SU-DHL-6 (cell line): ENCODE results near the gene KRTAP1-5.

ENCODE experiments used
- H2AFZ ChIP-seq: fragments of 200-600 bp; sonication (generic); 2 replicates; pipeline ENCODE4 v1.6.1; 2014; ENCODE audit warnings: low read depth, mild to moderate bottlenecking, moderate library complexity, mixed read lengths, antibody characterized with exemption, low read length; ENCODE audit not compliant: severe bottlenecking
- H3F3A ChIP-seq: fragments of 200-600 bp; shearing (Covaris generic); 2 replicates; pipeline ENCODE4 v1.6.0; 2016; ENCODE audit warnings: antibody characterized with exemption, mild to moderate bottlenecking; ENCODE audit not compliant: insufficient read depth
- H3K27ac ChIP-seq: fragments of 200-600 bp; sonication (generic); 2 replicates; pipeline ENCODE4 v1.5.1; 2016; ENCODE audit warnings: low read depth, mild to moderate bottlenecking, low read length, moderate library complexity, mixed read lengths
- H3K27me3 ChIP-seq: fragments of 200-600 bp; sonication (generic), shearing (Covaris generic); 2 replicates; pipeline ENCODE4 v1.6.0; 2014; ENCODE audit warnings: mild to moderate bottlenecking, low read length
- H3K36me3 ChIP-seq: fragments of 200-600 bp; sonication (generic); 2 replicates; pipeline ENCODE4 v1.6.1; 2014; ENCODE audit warnings: mild to moderate bottlenecking, low read length, mixed read lengths
- H3K4me2 ChIP-seq: fragments of 300-600, 200-600 bp; shearing (Covaris generic), sonication (generic); 2 replicates; pipeline ENCODE4 v1.6.0; 2014; ENCODE audit warnings: low read length, low read depth, mild to moderate bottlenecking; ENCODE audit not compliant: poor library complexity, severe bottlenecking
- H3K4me3 ChIP-seq: fragments of 200-600 bp; sonication (generic); 2 replicates; pipeline ENCODE4 v1.5.1; 2014; ENCODE audit warnings: antibody characterized with exemption, low read length, mild to moderate bottlenecking, mixed read lengths; ENCODE audit not compliant: insufficient read depth, poor library complexity, severe bottlenecking
- H3K79me2 ChIP-seq: fragments of 200-600 bp; sonication (generic); 2 replicates; pipeline ENCODE4 v1.6.1; 2014; ENCODE audit warnings: mild to moderate bottlenecking, low read length, moderate library complexity; ENCODE audit not compliant: insufficient read depth
- H3K9ac ChIP-seq: fragments of 200-600 bp; sonication (generic); 2 replicates; pipeline ENCODE4 v1.7.0; 2014; ENCODE audit warnings: mild to moderate bottlenecking, low read length
- H3K9me2 ChIP-seq: fragments of 200-600 bp; sonication (generic); replicated peaks from 2 replicates; pipeline ENCODE4 v1.6.1; 2014; ENCODE audit warnings: low read length; ENCODE audit not compliant: insufficient read depth
- H3K9me3 ChIP-seq: fragments of 200-600 bp; sonication (generic); 2 replicates; pipeline ENCODE4 v1.6.1; 2014; ENCODE audit warnings: low read length, mixed read lengths; ENCODE audit not compliant: insufficient read depth
- H4K20me1 ChIP-seq: fragments of 200-600 bp; sonication (generic); 2 replicates; pipeline ENCODE4 v1.6.1; 2014; ENCODE audit warnings: low read depth, mild to moderate bottlenecking, antibody characterized with exemption, low read length, moderate library complexity, mixed read lengths
- EZH2phosphoT487 ChIP-seq: fragments of 200-600 bp; sonication (generic), shearing (Covaris generic); conservative IDR thresholded peaks from 2 replicates; pipeline ENCODE4 v1.6.1; 2018; ENCODE audit warnings: mild to moderate bottlenecking, antibody characterized with exemption, low read length, moderate library complexity, mixed read lengths
- TF ChIP-seq, protein P1 (sequence below): fragments of 200-600 bp; sonication (generic); IDR thresholded peaks from one replicate; pipeline ENCODE4 v1.5.1; 2017; ENCODE audit warnings: antibody characterized with exemption, mild to moderate bottlenecking, low read length, moderate library complexity; ENCODE audit not compliant: insufficient read depth, poor library complexity, severe bottlenecking

Gene KRTAP1-5

GRCh38 chr17:41009301-41009760 lies 17.7 kb downstream of the KRTAP1-5 start:
- TF ChIP-seq, protein P1, sequence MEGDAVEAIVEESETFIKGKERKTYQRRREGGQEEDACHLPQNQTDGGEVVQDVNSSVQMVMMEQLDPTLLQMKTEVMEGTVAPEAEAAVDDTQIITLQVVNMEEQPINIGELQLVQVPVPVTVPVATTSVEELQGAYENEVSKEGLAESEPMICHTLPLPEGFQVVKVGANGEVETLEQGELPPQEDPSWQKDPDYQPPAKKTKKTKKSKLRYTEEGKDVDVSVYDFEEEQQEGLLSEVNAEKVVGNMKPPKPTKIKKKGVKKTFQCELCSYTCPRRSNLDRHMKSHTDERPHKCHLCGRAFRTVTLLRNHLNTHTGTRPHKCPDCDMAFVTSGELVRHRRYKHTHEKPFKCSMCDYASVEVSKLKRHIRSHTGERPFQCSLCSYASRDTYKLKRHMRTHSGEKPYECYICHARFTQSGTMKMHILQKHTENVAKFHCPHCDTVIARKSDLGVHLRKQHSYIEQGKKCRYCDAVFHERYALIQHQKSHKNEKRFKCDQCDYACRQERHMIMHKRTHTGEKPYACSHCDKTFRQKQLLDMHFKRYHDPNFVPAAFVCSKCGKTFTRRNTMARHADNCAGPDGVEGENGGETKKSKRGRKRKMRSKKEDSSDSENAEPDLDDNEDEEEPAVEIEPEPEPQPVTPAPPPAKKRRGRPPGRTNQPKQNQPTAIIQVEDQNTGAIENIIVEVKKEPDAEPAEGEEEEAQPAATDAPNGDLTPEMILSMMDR = no peak
- TF ChIP-seq EZH2phosphoT487 = no peak
- Histone ChIP-seq H3K4me2 (no peak overlapping the region), H3K9ac (no peak overlapping the region)

GRCh38 chr17:41008811-41009210 lies 18.2 kb downstream of the KRTAP1-5 start, which contains the start of gene KRTAP3-1:
Gene KRTAP3-1 (minus strand): TSS chr17:41009128. CDS start chr17:41009074, 54 bp downstream.
- Histone ChIP-seq H3K4me2 (no peak within 1 kb of the TSS), H3K27me3 (no peaks in the 10 kb centered on the region), H3K9me3 (no peaks in the 10 kb centered on the region), H3K36me3 (no peaks in the 10 kb centered on the region), H3K9me2 (no peaks in the 10 kb centered on the region), H3K9ac (no peak within 1 kb of the TSS), H3K27ac (no peak within 1 kb of the TSS), H2AFZ (no peak within 1 kb of the TSS), H3K4me3 (no peak within 1 kb of the TSS), H3F3A (no peaks in the 10 kb centered on the region), H3K79me2 (no peaks in the 10 kb centered on the region), H4K20me1 (no peaks in the 10 kb centered on the region)
- TF ChIP-seq, protein P1 = no peak
- TF ChIP-seq EZH2phosphoT487 = no peak

More at GRCh38 chr17:41009301-41009760, 17.7 kb downstream of the KRTAP1-5 start:
- no peaks in the 10 kb centered on the region for H3K79me2 ChIP-seq
- no peaks in the 10 kb centered on the region for H3K9me2 ChIP-seq
- no peak overlapping the region for H3K4me3 ChIP-seq
- H4K20me1 ChIP-seq = no peaks in the 10 kb centered on the region
- no peaks in the 10 kb centered on the region for H3K27me3 ChIP-seq
- no peaks in the 10 kb centered on the region for H3F3A ChIP-seq
- no peaks in the 10 kb centered on the region for H3K36me3 ChIP-seq
- H2AFZ ChIP-seq = no peak overlapping the region
- H3K27ac ChIP-seq = no peak overlapping the region
- H3K9me3 ChIP-seq = no peaks in the 10 kb centered on the region

GRCh38 chr17:41004397-41004796 lies 22.6 kb downstream of the KRTAP1-5 start:
- no peaks in the 10 kb centered on the region for H3K27me3 ChIP-seq
- H3K9me2 ChIP-seq = no peaks in the 10 kb centered on the region
- H3K27ac ChIP-seq = no peak overlapping the region
- H3K36me3 ChIP-seq = no peaks in the 10 kb centered on the region
- H4K20me1 ChIP-seq = no peaks in the 10 kb centered on the region
- no peak overlapping the region for H2AFZ ChIP-seq
- no peak overlapping the region for H3K4me3 ChIP-seq
- H3K9me3 ChIP-seq = no peaks in the 10 kb centered on the region
- no peak overlapping the region for H3K9ac ChIP-seq
- no peaks in the 10 kb centered on the region for H3F3A ChIP-seq
- H3K79me2 ChIP-seq = no peaks in the 10 kb centered on the region
- H3K4me2 ChIP-seq = no peak overlapping the region
- TF ChIP-seq, protein P1 = no peak
